Tibial nerve (tissue), 4 donors: ENCODE data around the gene PARD3B. TPM values are rescaled to one million over a fixed set of nuclear protein-coding genes. Genes with fewer than 3 reads are reported as not detected.

Source experiments
- DNase-seq, 2 donors: peaks; one replicate each; pipeline ENCODE4 v3.0.0-alpha.2; 2019; ENCODE audit warnings: low spot score in 2 of 2
- H3K27ac ChIP-seq, 4 donors: fragments of 200-600 bp; sonication (generic) in 3 of 4; one replicate each; pipeline ENCODE4 v1.5.1; 2017 to 2019; ENCODE audit warnings: mild to moderate bottlenecking in 1 of 4
- H3K27me3 ChIP-seq, 2 donors: fragments of 200-600 bp; sonication (generic) in 1 of 2; one replicate each; pipeline versions ENCODE4 v1.5.1 to v1.6.0; 2017 to 2019
- H3K36me3 ChIP-seq, 3 donors: fragments of 200-600 bp; sonication (generic); one replicate each; pipeline ENCODE4 v1.5.1; 2018 to 2019
- H3K4me1 ChIP-seq, 4 donors: fragments of 200-600 bp; sonication (generic) in 3 of 4; one replicate each; pipeline ENCODE4 v1.5.1; 2017 to 2019
- H3K4me3 ChIP-seq, 4 donors: fragments of 200-600 bp; sonication (generic) in 3 of 4; one replicate each; pipeline ENCODE4 v1.5.1; 2017 to 2019; ENCODE audit warnings: mild to moderate bottlenecking in 1 of 4, moderate library complexity in 1 of 4
- H3K9me3 ChIP-seq, 4 donors: fragments of 200-600 bp; sonication (generic) in 3 of 4; one replicate each; pipeline ENCODE4 v1.5.1; 2017 to 2019
- CTCF ChIP-seq, 5 experiments: fragments of 200-600 bp in 3 of 5; fragments of 450-650 bp in 2 of 5; sonication (generic) in 3 of 5; IDR thresholded peaks; one replicate each; pipeline ENCODE4 v1.5.1; 2016 to 2019; ENCODE audit warnings: antibody characterized with exemption in 5 of 5, mild to moderate bottlenecking in 3 of 5, moderate library complexity in 2 of 5
- EP300 ChIP-seq, 2 donors: sonication (generic); formaldehyde crosslinking; IDR thresholded peaks; one replicate each; pipeline ENCODE4 v1.6.1; 2017; ENCODE audit warnings: antibody characterized with exemption in 2 of 2, mild to moderate bottlenecking in 1 of 2
- POLR2A ChIP-seq, 2 donors: fragments of 450-650 bp; IDR thresholded peaks; one replicate each; pipeline ENCODE4 v1.6.1; 2017; ENCODE audit warnings: antibody characterized with exemption in 2 of 2, mild to moderate bottlenecking in 2 of 2, moderate library complexity in 2 of 2
- WGBS, 2 donors: methylation state at CpG; one replicate each; pipeline ENCODE4 v1.1.5; 2018; 5-methylcytosine and 5-hydroxymethylcytosine counted together
- total RNA-seq, 4 donors: library from RNA; depleted of rRNA; stranded (reverse); fragments of >200 nt; gene quantifications; one replicate each; pipeline ENCODE4 v1.1.0, GENCODE V29; 2016

PARD3B gene
- total RNA-seq, 4 donors from 2014 or later = 47.4 to 101 (median 64.8) TPM

GRCh38 chr2:205456682-205457081 is 911.4 kb downstream of the PARD3B start:
- Histone ChIP-seq H3K4me1 (no peaks in the 10 kb centered on the region), H3K4me3 (no peak overlapping the region), H3K27me3 (no peaks in the 10 kb centered on the region), H3K36me3 (no peaks in the 10 kb centered on the region), H3K9me3 (no peaks in the 10 kb centered on the region), H3K27ac (no peak overlapping the region)
- no peak for DNase-seq
- TF ChIP-seq CTCF (IDR thresholded peaks at IDR 0.05) = no peak
- no peak for TF ChIP-seq POLR2A (IDR thresholded peaks at IDR 0.05)
- TF ChIP-seq EP300 (IDR thresholded peaks at IDR 0.05) = no peak
- WGBS, 2 donors = 97 to 98% methylated on average over 1 of the region's 1 CpG

DNA sequence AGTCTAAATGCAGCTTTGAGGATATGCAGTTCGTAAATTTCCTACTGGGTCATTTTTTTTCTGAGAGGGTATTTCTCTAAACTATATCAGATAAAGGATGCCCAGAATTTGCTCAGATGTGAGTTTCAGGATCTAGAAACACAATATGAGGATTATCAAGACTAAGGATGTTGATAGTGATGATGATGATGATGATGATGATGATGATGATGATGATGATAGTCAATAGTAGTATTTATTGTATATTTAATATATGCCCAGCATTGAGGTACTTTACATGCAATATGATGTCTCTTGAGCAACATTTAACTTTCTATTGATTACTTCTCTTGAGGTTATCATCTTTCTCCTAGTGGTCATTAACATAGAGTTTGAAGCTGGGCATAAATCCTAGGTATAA is 914.9 kb downstream of the PARD3B start:
- no peak for DNase-seq
- 95 to 100% methylated on average over 1 of the region's 1 CpG for WGBS, 2 donors
- Histone ChIP-seq H3K27ac (no peak overlapping the region), H3K4me3 (no peak overlapping the region), H3K9me3 (no peaks in the 10 kb centered on the region), H3K36me3 (no peaks in the 10 kb centered on the region), H3K27me3 (no peaks in the 10 kb centered on the region), H3K4me1 (no peaks in the 10 kb centered on the region)
- no peak for TF ChIP-seq POLR2A (IDR thresholded peaks at IDR 0.05)
- no peak for TF ChIP-seq EP300 (IDR thresholded peaks at IDR 0.05)
- no peak for TF ChIP-seq CTCF (IDR thresholded peaks at IDR 0.05)

GRCh38 chr2:205461169-205461568 is 915.9 kb downstream of the PARD3B start:
- WGBS, 2 donors = 95 to 96% methylated on average over 4 of the region's 4 CpGs
- no peaks in the 10 kb centered on the region for H3K4me1 ChIP-seq
- no peaks in the 10 kb centered on the region for H3K9me3 ChIP-seq
- no peak for DNase-seq
- no peak for TF ChIP-seq POLR2A (IDR thresholded peaks at IDR 0.05)
- no peak for TF ChIP-seq CTCF (IDR thresholded peaks at IDR 0.05)
- no peak for TF ChIP-seq EP300 (IDR thresholded peaks at IDR 0.05)
- no peaks in the 10 kb centered on the region for H3K27me3 ChIP-seq
- H3K36me3 ChIP-seq = no peaks in the 10 kb centered on the region
- no peak overlapping the region for H3K27ac ChIP-seq
- no peak overlapping the region for H3K4me3 ChIP-seq

- Histone ChIP-seq H3K36me3 (no peaks in the 10 kb centered on the region), H3K9me3 (no peaks in the 10 kb centered on the region), H3K27me3 (no peaks in the 10 kb centered on the region), H3K27ac (no peak overlapping the region), H3K4me3 (no peak overlapping the region), H3K4me1 (no peaks in the 10 kb centered on the region)
- no peak for TF ChIP-seq POLR2A (IDR thresholded peaks at IDR 0.05)
- no peak for TF ChIP-seq CTCF (IDR thresholded peaks at IDR 0.05)
- no peak for TF ChIP-seq EP300 (IDR thresholded peaks at IDR 0.05)
- WGBS, 2 donors = 79 to 83% methylated on average over 6 of the region's 6 CpGs
- DNase-seq = no peak
Observed at GRCh38 chr2:205461678-205462665, 916.7 kb downstream of the PARD3B start.

GRCh38 chr2:205462681-205463345 is 917.5 kb downstream of the PARD3B start:
- no peaks in the 10 kb centered on the region for H3K27me3 ChIP-seq
- no peaks in the 10 kb centered on the region for H3K36me3 ChIP-seq
- no peaks in the 10 kb centered on the region for H3K9me3 ChIP-seq
- TF ChIP-seq EP300 (IDR thresholded peaks at IDR 0.05) (no peak), POLR2A (IDR thresholded peaks at IDR 0.05) (no peak), CTCF (IDR thresholded peaks at IDR 0.05) (no peak)
- no peaks in the 10 kb centered on the region for H3K4me1 ChIP-seq
- no peak for DNase-seq
- no peak overlapping the region for H3K4me3 ChIP-seq
- H3K27ac ChIP-seq = no peak overlapping the region
- WGBS, 2 donors = 91 to 94% methylated on average over 6 of the region's 6 CpGs
